NCI-H524 treated with DMSO at 0.1 percent for 48 hours (cell line): Measurements from ENCODE around the gene PRKAR2A.

ENCODE experiments used
- DNase-seq: peaks from one replicate; lab custom pipeline; 2025; lab: John Stamatoyannopoulos, UW

The PRKAR2A gene

DNA sequence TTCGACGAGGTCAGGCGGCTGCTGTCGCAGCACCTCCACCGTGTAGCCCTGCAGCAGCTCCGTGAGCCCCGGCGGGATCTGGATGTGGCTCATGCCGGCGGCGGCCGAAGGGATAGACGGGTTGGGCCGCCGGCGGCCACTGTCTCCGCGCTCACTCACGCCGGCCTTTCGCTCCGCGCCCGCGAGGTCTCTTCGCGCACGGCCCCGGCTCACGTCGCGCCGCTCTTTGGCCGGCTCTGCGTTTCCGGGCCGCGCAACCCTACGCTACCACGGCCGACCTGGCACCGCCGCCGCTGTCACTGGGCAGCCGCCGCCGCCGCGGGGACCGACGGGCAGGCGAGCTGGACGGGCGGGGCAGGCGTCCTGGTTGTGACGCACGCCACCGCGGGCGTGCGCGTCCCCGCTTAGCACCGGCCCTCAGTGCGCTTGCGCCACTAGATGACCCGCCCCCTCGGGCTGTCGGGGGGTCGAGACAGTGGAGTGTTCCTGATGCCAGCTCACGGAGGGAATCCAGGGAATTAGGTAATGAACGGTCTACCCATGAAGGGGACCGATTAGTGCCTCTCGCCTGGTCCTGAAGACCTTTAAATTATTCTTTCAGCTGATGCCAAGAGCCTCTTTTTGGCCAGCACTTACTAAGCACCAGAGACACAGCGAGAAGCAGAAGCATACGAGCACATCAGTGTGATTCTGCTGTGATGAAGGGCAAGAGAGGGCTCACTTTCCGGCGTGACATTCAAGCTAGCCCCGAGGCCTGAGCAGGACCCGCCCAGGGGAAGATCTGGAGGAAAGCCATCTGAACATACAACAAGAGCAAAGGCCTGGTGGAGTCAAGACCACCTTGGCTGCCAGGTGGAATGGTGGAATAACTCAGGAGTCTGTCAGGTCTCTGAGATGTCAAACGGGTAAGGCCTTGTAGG is at the start of gene PRKAR2A:
PRKAR2A (minus strand) TSS at position 371 of the 920 bp plus-strand sequence; CDS start at position 93, 278 bp downstream.
- DNase-seq: peak; percentile 10

DNA sequence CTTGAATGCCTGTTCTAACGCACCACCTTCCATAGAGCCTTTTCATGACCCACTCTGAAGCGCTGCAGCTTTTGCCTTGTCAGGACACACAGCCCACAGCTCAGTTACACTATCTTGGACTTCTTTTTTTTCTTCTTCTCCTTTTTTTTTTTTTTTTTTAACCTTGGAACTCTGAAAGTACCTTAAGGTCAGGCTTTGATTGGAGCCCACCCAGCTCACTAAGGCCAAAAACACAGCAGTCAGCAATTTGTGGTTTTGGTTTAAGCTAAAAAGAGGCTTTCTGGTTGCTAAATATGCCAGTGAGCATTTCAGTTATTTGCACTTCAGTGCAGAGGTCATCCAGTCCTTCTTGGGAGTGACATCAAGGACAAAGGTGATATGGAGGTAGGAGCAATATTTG is 49.3 kb upstream of the PRKAR2A start:
- DNase-seq: no peak

DNA sequence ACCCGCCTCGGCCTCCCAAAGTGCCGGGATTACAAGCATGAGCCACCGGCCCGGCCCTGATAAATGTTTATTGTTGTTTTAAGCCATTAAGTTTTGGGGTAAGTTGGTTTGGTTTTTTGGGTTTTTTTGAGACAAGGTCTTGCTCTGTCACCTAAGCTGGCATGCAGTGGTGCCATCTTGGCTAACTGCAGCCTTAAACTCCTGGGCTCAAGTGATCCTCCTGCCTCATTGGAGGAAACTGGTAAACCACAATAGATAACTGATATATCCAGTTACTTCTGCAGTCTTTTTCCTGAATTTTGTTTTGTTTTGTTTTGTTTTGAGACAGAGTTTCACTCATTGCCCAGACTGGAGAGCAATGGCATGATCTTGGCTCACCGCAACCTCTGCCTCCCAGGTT is 46.8 kb upstream of the PRKAR2A start:
- DNase-seq: no peak

DNA sequence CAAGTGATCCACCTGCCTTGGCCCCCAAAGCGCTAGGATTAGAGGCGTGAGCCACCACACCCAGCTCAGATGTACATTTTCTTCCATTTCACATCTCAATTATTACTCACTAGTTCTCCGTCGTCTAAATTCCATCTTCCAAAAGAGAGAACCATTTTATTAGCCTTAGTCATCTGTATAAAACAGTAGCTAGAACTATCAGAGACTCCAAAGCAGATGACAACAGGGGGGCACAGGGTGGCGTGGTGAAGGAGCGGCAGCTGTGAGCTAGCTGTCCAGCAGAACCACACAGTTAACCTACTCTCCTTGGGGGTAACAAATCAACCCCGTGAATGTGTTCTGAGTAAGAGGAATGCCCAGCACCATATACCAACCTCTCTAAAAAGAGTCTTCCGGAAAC is 43.9 kb upstream of the PRKAR2A start:
- no peak for DNase-seq

DNA sequence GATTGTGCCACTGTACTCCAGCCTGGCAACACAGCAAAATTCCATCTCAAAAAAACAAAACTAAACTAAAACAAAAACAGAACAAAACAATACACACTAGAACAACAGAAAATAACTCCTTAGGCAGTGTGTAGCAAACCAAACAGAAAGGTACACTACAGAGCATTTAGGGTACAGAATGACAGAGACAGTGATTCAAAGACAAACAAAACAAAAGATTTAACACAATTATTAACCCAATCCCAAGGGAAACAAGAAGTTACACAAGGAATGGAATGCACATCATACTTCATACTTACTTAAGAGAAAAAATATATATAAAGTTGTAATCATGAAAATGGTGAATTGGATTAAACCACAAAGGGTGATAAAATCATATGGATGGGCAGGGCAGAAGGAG is 38.1 kb upstream of the PRKAR2A start:
- DNase-seq: no peak

DNA sequence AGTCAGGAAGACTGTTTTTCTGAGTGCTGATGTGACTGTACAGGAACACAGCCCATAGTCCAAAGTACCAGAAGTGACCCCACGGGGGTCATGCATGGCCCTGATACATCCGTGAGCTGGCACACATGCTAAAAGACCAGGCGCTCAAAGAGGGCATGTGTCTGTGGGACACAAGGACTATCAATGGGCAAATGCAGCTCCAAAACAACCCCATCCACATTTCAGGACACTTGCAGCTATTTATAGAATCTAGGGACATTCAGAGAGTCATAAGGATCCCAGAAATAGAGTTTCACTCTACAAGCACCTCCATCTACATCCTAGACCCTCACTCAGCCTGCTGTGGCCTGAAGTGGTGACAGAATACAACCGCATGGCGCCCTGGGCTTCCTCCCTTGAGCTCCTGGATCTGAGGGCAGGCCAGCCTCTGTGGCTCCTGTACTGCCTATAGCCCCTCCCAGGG is 34.0 kb upstream of the PRKAR2A start:
- DNase-seq: no peak

DNA sequence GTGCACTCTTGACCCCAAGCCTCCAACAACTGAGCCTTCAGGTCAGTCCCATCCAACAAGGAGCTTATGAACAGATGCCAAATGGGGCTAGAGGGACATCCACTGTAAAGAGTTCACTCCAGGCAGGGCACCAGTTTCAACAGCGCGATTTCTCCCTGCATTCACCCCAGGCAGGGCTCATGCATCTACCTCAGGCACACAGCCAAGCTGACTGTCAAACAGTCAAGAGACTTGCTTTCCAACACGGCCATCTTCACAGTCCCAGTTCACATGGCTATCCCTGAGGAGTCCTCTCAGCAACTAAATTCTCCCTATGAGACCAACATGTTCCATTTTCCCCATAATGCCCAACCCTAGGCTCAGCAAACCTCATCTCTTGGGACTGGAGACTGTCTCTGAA is 33.3 kb upstream of the PRKAR2A start:
- DNase-seq: no peak

DNA sequence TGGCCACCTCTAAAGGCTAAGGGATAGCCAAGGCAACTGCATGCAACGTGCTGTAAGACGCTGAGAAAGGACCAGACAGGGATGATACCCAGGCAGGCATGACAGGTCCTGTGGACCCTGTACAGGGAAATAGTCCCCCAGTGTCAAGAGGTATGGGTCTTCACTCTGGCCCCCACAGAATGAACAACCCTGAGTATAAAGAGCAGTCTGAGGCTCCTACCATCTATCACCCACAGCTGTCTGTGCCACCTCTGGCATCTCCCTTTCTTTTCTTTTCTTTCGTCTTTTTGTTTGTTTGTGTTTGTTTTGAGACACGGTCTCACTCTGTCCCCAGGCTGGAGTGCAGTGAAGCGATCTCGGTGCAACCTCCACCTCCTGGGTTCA is 32.3 kb upstream of the PRKAR2A start:
- no peak for DNase-seq

DNA sequence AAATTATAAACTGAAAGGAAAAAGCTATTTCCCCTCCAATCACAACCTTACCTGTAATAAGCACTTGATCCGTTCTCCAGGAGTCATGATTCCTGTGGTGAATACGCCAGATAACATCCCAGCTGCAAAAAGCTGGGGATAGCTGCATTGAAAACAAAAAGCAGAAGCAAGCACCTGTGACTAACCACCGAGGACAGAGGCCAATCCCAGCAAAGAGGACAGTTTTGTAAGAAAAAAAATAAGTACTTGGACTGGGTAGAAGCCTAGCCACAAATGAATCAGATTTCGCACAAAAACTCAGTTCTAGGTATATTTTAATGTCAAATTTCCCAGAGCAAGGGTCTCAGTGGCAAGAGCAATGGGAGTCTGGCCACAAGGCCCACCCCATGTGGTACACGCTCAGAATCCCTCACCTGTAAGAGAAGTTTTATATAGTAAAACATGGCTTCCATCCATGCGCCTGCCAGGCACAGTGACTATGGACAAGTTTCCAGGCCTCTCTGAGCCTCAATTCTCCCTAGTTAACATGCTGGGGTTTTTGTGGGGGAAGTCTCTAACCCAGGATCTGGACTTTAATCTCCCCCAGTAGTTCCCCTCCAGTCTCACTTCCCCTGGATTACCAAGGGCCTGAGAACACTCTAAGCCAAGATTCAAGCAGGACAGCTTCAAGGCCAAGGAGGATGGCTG is 31.8 kb upstream of the PRKAR2A start:
- DNase-seq: no peak

DNA sequence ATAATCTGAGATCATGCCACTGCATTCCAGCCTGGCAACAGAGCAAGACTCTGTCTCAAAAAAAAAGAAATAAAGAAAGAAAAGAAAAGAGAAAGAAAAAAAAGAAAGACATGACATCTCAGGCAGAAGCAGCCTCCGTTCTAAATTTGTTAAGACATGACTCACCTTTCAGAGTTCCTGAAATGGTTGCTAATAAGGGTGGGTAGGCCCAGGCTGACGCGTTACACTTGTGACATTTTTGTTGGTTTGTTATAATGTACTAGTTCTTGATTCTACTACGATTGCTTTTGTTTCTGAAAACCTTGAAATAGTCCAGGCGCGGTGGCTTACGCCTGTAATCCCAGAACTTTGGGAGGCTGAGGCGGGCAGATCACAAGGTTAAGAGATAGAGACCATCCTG is 30.0 kb upstream of the PRKAR2A start:
- DNase-seq: no peak

DNA sequence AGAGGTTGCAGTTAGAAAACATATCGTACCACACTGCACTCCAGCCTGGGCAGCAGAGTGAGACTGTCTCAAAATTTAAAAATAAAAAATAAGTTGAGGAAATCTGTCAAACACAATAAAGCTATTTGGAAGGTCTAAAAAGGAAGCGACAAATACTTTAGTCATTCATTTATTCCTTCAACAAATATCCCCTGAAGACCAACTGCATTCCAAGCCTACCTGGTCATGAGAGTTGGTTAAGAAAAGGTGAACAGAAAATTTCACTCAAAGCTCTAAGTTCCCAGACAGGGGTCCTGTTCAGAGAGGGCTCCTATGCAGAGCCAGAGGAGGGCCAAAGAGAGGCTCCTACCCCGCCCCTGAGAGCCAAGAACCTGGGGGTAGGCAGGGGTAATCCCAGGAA is 15.4 kb upstream of the PRKAR2A start:
- DNase-seq: no peak

DNA sequence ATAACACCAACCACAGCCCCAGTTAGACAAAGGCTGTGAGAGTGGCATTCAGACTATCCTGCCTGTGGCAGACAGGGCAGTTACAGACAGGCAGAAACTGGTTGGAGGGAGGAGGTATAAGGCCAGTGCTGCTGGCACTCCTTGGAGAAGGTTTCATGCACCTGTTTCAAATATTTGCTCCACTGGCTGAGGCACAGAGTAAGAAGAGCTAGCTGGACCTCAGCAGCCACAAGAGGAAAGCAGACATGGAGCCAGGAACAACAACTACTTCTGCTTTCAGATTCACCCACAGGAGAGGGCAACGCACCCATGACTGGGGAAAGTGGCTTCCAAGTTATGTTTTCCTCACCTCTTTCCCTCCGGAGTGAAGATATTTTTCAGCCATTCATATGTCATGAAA is 11.5 kb upstream of the PRKAR2A start:
- DNase-seq: no peak

DNA sequence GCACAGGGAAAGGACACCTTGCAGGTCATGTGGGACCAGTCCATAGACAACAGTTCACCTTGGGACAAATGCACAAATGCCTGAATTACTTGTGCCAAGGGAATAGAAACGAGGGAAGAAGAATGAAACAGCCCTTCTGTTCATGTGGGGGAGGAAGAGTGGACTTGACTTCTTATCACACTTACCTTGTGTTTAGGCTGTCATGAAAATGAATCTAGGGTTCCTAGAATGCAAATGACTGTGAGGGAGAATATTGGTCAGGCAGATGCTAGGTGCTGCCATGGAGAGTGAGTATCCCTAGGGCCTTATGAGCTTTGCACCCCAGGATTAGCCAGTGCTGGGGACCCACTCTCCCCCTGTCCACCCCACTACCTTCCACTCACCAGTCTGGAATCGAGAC is 11.0 kb upstream of the PRKAR2A start:
- no peak for DNase-seq

DNA sequence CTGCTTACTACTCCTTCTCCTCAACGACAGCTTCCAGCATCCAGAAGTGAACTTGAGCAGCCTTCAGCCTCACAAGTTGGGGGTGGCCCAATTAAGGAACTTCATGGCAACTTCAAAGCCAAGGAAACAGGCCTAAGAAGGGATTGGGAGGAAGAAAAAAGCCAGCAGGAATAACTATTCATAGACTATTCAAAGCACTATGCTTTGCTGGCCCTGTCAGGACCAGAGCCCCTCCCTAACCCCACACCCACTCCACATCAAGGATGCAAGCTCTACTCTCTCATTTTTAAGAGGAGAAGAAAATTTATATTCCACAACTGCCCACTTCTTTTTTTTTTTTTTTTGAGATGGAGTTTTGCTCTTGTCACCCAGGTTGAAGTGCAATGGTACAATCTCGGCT is 10.0 kb upstream of the PRKAR2A start:
- DNase-seq: no peak

DNA sequence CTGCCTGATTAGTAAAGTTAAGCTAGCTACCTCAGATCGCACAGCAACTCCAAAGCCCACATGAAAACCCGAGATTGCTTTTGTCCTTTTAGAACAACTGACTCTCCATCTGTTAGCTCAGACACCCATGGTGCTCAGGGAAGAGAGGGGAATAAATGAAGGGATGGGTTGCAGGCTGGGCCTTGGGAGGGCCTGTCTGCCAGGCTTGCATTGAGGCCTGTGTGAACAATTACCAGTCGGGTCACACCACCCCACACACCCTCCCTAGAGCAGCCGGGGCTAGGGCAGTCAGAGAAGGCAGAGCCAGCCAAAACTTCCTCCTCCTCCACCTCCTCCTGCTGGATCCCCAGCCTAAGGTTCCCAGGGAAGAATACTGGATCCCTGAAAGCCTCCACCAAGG is 8.8 kb upstream of the PRKAR2A start:
- no peak for DNase-seq

DNA sequence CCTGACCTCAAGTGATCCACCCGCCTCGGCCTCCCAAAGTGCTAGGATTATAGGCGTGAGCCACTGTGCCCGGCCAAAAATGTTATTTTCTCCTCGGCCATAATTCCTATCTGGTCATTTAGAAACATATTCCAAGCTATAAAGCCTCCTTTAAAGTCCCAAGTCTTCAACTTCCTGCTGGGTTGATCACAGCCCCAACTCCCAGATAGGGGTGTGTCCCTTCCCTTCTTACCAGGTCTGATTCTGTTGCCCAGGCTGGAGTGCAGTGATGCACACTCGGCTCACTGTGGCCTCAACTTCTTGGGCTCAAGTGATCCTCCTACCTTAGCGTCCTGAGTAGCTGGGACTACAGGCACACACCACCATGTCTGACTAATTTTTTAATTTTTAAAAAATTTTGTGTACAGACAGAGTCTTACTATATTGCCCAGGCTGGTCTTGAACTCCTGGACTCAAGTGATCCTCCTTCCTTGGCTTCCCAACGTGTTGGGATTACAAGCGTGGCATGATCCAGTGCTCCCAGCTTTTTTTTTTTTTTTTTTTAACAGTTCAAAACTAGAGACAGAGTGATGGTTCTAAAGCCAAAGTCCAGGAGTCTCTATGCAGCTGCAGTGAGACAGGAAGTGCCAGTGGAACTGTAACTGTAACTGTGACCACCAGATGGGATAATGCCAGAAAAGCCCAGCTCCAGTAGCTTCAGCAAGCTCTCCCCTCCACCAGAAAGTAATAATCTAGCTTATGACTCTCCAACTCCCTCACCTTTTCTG is 8.2 kb upstream of the PRKAR2A start:
- no peak for DNase-seq

DNA sequence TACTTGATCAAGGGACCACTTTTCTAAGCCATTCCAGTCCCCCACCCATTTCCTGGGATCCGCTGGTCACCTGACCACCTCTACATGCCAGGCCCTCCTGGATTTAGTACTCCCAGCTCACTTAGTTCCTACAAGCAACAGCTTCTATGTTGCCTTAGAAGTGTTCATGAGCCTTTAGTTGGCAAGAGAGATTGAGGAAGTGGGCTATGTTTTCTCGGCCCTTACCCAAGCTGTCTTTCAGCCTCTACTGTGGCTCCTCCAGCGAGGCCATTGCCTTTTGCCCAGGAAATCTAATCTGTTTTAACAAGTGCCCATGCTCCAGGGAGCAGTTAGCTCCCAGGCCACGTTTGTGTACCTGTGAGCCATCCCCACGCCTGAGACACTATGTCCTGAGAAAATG is 4.5 kb upstream of the PRKAR2A start:
- DNase-seq: no peak

DNA sequence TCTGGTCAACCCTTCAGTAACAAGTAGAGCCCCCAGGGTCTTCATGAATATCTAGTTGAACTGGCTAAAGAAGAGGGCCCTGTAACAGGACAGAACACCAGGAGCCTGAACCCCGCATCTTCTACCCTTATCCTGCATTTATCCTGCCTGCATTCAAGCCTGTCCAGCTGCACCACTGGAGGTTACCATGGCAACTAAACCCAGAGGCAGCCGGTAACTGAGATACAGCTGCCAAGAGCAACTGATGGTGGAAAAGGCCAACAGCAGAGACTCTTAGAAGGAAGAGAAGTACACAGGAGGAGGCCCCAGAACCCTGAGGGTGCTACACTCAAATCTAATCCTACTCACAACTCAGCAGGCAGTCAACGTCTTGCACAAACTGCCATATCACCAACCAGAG is 3.7 kb upstream of the PRKAR2A start:
- DNase-seq: peak; percentile 73

DNA sequence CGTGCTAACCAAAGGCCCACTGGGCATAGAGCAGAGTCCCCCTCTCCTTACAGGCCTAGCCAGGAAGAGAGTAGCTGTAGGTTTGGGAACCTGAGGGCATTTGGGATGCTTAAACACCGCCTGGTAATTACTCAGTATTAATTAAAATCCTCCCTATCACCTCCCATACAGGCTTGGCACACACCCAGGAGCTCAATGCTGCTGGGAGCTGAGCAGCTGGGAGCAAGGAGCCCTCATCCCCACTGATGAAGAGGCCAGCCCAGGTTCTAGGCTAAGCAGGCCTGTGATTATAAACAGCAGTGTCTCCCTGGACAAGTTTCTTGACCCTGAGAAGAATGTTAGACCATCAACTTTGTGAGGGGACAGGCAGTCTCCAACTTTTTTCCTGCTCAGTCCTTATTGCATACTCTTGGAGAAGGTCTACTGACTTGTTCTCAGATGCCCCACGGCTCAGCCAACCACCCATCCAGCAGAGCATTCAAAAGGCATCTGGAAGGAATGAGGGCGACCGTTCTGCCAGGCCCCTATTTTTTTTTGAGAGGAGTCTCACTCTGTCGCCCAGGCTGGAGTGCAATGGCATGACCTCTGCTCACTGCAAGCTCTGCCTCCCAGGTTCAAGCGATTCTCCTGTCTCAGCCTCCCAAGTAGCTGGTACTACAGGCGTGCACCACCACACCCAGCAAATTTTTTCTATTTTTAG is 1.3 kb upstream of the PRKAR2A start:
- no peak for DNase-seq

DNA sequence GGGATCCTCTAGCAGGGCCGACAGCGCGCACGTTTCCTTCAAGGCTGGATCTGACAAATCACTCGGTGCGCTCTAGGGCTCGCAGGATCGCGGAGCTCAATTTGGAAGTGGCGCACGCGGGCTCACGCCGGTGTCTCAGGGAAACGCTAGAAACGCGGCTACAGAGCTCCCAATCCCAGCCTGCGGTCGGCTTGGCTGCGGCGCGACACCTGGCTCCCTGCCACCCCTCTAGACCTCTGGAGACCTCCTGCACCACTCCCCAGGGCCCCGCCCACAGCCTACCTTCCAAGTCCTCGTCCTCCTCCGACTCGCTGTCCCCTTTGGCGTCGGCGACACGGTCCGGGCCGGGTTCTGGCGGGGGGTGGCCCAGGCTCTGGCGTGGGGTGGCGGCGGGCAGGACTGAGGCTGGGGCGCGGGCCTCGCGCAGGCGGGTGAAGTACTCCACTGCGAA is 596 bp downstream of the PRKAR2A start:
- peak; percentile 15 for DNase-seq

DNA sequence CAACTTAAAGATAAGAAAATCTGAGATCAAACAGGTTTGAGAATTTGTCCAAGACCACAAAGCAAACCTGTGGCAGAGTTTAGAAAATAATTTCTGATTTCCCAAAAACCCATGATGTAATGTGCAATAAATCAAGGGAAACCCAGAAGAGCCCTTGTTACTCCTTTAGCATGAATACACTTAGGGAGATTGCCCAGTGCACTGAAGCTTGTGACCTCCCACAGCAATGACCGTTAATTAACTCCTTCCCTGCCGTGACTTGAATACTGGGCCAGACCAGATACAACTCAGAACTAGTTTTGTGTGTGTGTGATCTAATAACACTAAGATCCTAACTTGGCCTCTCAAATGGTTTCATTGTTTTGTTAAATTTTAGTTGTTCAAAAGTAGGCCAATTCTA is 2.5 kb downstream of the PRKAR2A start:
- no peak for DNase-seq

DNA sequence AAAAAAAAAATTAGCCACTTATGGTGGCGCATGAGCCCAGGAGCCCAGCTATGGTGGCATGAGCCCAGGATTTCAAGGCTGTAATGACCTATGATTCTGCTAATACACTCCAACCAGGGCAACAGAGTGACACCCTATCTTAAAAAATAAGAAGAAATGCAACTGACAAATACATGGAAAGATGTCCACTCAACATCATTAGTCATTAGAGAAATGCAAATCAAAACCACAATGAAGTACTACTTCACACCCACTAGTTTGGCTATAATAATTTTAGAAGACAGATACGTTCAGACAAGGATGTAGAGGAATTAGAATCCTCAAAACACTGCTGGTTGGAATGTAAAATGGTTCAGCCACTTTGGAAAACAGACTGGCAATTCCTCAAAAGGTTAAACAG is 10.5 kb downstream of the PRKAR2A start:
- no peak for DNase-seq
